ENCODE measurements around the gene NT5DC4. TPM values are rescaled to one million over a fixed set of nuclear protein-coding genes. Genes with fewer than 3 reads are reported as not detected.

Gene NT5DC4
- total RNA-seq, 1 donor from 2014 or later: not detected

GRCh38 chr2:112709703-112710102, 11.1 kb upstream of the NT5DC4 start:
- H3K9me3 Mint-ChIP-seq: no peaks in the 10 kb centered on the region
- no peak overlapping the region for H3K27ac Mint-ChIP-seq
- peaks cover 16% of the 10 kb centered on the region for H3K27me3 Mint-ChIP-seq (ENCODE audit: low read depth)
- H3K4me3 Mint-ChIP-seq: no peak overlapping the region
- no peak for DNase-seq (ENCODE audit: low spot score in 2 of 2, unreplicated experiment in 2 of 2)
- TF ChIP-seq CTCF (IDR thresholded peaks at IDR 0.05; ENCODE audit: unreplicated experiment): no peak
- H3K36me3 Mint-ChIP-seq: no peaks in the 10 kb centered on the region
- H3K4me1 Mint-ChIP-seq: peaks cover 4% of the 10 kb centered on the region

- Mint-ChIP-seq H3K4me3 (no peak overlapping the region), H3K4me1 (peaks cover 3% of the 10 kb centered on the region), H3K27ac (no peak overlapping the region), H3K27me3 (ENCODE audit: low read depth) (peaks cover 16% of the 10 kb centered on the region), H3K36me3 (no peaks in the 10 kb centered on the region), H3K9me3 (no peaks in the 10 kb centered on the region)
- DNase-seq (ENCODE audit: low spot score in 2 of 2, unreplicated experiment in 2 of 2): no peak
- TF ChIP-seq CTCF (IDR thresholded peaks at IDR 0.05; ENCODE audit: unreplicated experiment): no peak
Observed at GRCh38 chr2:112710956-112711750, 9.7 kb upstream of the NT5DC4 start.

- no peak overlapping the region for H3K27ac Mint-ChIP-seq
- H3K36me3 Mint-ChIP-seq: no peaks in the 10 kb centered on the region
- H3K4me3 Mint-ChIP-seq: no peak overlapping the region
- no peaks in the 10 kb centered on the region for H3K4me1 Mint-ChIP-seq
- peaks cover 16% of the 10 kb centered on the region for H3K27me3 Mint-ChIP-seq (ENCODE audit: low read depth)
- DNase-seq (ENCODE audit: low spot score in 2 of 2, unreplicated experiment in 2 of 2): no peak
- H3K9me3 Mint-ChIP-seq: peaks cover 3% of the 10 kb centered on the region
- no peak for TF ChIP-seq CTCF (IDR thresholded peaks at IDR 0.05; ENCODE audit: unreplicated experiment)
Observed at GRCh38 chr2:112712465-112712864, 8.4 kb upstream of the NT5DC4 start.

GRCh38 chr2:112712903-112713584, 7.8 kb upstream of the NT5DC4 start:
- no peaks in the 10 kb centered on the region for H3K4me1 Mint-ChIP-seq

DNA sequence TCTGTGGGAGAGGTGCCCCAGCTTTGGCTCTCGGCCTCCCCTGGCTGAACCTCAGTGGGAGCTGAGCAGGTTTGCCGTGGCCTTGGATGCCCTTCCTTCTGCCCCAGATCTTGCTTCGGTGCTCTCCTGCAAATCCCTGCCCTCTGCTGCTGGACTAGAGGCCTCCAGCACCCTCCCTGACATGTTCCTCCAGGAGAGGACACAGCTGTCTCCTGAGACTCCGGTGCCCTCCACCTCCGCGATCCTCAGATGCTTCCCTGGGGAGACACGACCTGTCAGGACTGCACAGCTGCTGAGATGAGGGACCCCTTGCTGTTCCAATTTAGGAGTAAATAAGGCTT, 7.3 kb upstream of the NT5DC4 start:
- H3K36me3 Mint-ChIP-seq: no peaks in the 10 kb centered on the region
- no peaks in the 10 kb centered on the region for H3K4me1 Mint-ChIP-seq

More at GRCh38 chr2:112712903-112713584, 7.8 kb upstream of the NT5DC4 start:
- Mint-ChIP-seq H3K27me3 (ENCODE audit: low read depth) (peaks cover 17% of the 10 kb centered on the region), H3K36me3 (no peaks in the 10 kb centered on the region), H3K4me3 (no peak overlapping the region), H3K9me3 (peaks cover 3% of the 10 kb centered on the region), H3K27ac (no peak overlapping the region)
- TF ChIP-seq CTCF (IDR thresholded peaks at IDR 0.05; ENCODE audit: unreplicated experiment): no peak
- no peak for DNase-seq (ENCODE audit: low spot score in 2 of 2, unreplicated experiment in 2 of 2)

More for the DNA sequence above, 7.3 kb upstream of the NT5DC4 start:
- H3K4me3 Mint-ChIP-seq: no peak overlapping the region
- H3K9me3 Mint-ChIP-seq: peaks cover 3% of the 10 kb centered on the region
- TF ChIP-seq CTCF (IDR thresholded peaks at IDR 0.05; ENCODE audit: unreplicated experiment): no peak
- no peak overlapping the region for H3K27ac Mint-ChIP-seq
- DNase-seq (ENCODE audit: low spot score in 2 of 2, unreplicated experiment in 2 of 2): no peak
- peaks cover 18% of the 10 kb centered on the region for H3K27me3 Mint-ChIP-seq (ENCODE audit: low read depth)

All from mesothelial cell of epicardium (in vitro differentiated cells).